PC-3 (cell line): ENCODE results near the gene CTNNA3.

Experiments
- EZH2 ChIP-seq: fragments of 300-600 bp; sonication (generic); IDR thresholded peaks from one replicate; pipeline ENCODE4 v1.6.1; 2017; ENCODE audit warnings: antibody characterized with exemption, mild to moderate bottlenecking, low read length; ENCODE audit not compliant: unreplicated experiment
- EZH2phosphoT487 ChIP-seq: fragments of 300-600 bp; sonication (generic); IDR thresholded peaks from 2 replicates; pipeline ENCODE4 v1.6.1; 2018; ENCODE audit warnings: mild to moderate bottlenecking, antibody characterized with exemption, low read length, borderline replicate concordance
- TF ChIP-seq, protein P1 (sequence below): fragments of 300-600 bp; sonication (generic); conservative IDR thresholded peaks from 2 replicates; pipeline ENCODE4 v1.5.1; 2017; ENCODE audit warnings: antibody characterized with exemption, low read depth, mild to moderate bottlenecking, low read length

GRCh38 chr10:67602268-67602950 is 93.6 kb downstream of the CTNNA3 start:
- TF ChIP-seq, protein P1, sequence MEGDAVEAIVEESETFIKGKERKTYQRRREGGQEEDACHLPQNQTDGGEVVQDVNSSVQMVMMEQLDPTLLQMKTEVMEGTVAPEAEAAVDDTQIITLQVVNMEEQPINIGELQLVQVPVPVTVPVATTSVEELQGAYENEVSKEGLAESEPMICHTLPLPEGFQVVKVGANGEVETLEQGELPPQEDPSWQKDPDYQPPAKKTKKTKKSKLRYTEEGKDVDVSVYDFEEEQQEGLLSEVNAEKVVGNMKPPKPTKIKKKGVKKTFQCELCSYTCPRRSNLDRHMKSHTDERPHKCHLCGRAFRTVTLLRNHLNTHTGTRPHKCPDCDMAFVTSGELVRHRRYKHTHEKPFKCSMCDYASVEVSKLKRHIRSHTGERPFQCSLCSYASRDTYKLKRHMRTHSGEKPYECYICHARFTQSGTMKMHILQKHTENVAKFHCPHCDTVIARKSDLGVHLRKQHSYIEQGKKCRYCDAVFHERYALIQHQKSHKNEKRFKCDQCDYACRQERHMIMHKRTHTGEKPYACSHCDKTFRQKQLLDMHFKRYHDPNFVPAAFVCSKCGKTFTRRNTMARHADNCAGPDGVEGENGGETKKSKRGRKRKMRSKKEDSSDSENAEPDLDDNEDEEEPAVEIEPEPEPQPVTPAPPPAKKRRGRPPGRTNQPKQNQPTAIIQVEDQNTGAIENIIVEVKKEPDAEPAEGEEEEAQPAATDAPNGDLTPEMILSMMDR: no peak
- TF ChIP-seq EZH2 (no peak), EZH2phosphoT487 (no peak)
